Transverse colon (tissue), 4 donors: ENCODE measurements around the gene SMYD2. TPM values are rescaled to one million over a fixed set of nuclear protein-coding genes. Genes with fewer than 3 reads are reported as not detected.
"Not testable (repeated sequence)": the region's sequence is repeated elsewhere in the genome, so short reads cannot be mapped to it uniquely, and the experiment has no call there.

Experiments
- DNase-seq: peaks from one replicate; pipeline ENCODE4 v3.0.0-alpha.2; 2019
- H3K27ac ChIP-seq, 4 donors: fragments of 200-600 bp; sonication (generic); 2 replicates each; pipeline ENCODE4 v1.5.1; 2016 to 2018; ENCODE audit warnings: inconsistent platforms in 4 of 4
- H3K27me3 ChIP-seq: fragments of 200-600 bp; sonication (generic); 2 replicates; pipeline ENCODE4 v1.5.1; 2017; ENCODE audit warnings: inconsistent platforms
- H3K36me3 ChIP-seq, 4 donors: fragments of 200-600 bp; sonication (generic); 2 replicates each; pipeline ENCODE4 v1.5.1; 2017 to 2019; ENCODE audit warnings: inconsistent platforms in 4 of 4
- H3K4me1 ChIP-seq, 4 donors: fragments of 200-600 bp; sonication (generic); 2 replicates each; pipeline ENCODE4 v1.5.1; 2017 to 2020; ENCODE audit warnings: inconsistent platforms in 4 of 4
- H3K4me3 ChIP-seq, 4 donors: fragments of 200-600 bp; sonication (generic); 1 replicate in 1 of 4; 2 replicates in 3 of 4; pipeline versions ENCODE4 v1.5.1 to v1.6.1; 2017 to 2019; ENCODE audit warnings: inconsistent platforms in 4 of 4
- H3K9me3 ChIP-seq, 2 donors: fragments of 200-600 bp; sonication (generic); 2 replicates each; pipeline ENCODE4 v1.5.1; 2017 to 2019; ENCODE audit warnings: inconsistent platforms in 2 of 2
- CTCF ChIP-seq, 5 experiments: fragments of 200-600 bp in 3 of 5; fragments of 450-650 bp in 2 of 5; sonication (generic) in 3 of 5; IDR thresholded peaks; 1 replicate in 2 of 5; 2 replicates in 3 of 5; pipeline ENCODE4 v1.5.1; 2016 to 2017; ENCODE audit warnings: antibody characterized with exemption in 5 of 5, inconsistent platforms in 3 of 5, mild to moderate bottlenecking in 2 of 5, moderate library complexity in 1 of 5
- EP300 ChIP-seq: sonication (generic); formaldehyde crosslinking; IDR thresholded peaks from one replicate; pipeline ENCODE4 v1.6.1; 2017; ENCODE audit warnings: antibody characterized with exemption, low read depth
- POLR2A ChIP-seq: fragments of 450-650 bp; IDR thresholded peaks from one replicate; pipeline ENCODE4 v1.6.1; 2016; ENCODE audit warnings: antibody characterized with exemption, mild to moderate bottlenecking, moderate library complexity
- POLR2AphosphoS5 ChIP-seq, 3 donors: sonication (generic); formaldehyde crosslinking; IDR thresholded peaks; one replicate each; pipeline ENCODE4 v1.6.1; 2016; ENCODE audit warnings: antibody characterized with exemption in 3 of 3
- WGBS, 2 donors: methylation state at CpG; one replicate each; pipeline ENCODE4 v1.1.5; 2018; ENCODE audit warnings: low coverage in 1 of 2; 5-methylcytosine and 5-hydroxymethylcytosine counted together
- in situ Hi-C, 4 donors: fragments of 200-750 bp; cut with MboI; loops; one replicate each; pipeline versions ENCODE4 v1.15.0 to v1.15.1; 2017; ENCODE audit warnings: low sequenced_read_pairs in 3 of 4, low pct_ligation_motif_present in 1 of 4, low pct_unique_long_range_greater_than_20kb in 1 of 4
- intact Hi-C: fragments of 100-400 bp; cut with DNase I; formaldehyde crosslinking; loops from one replicate; pipeline ENCODE4 v1.15.1; 2023; ENCODE audit warnings: low total_unique reads
- total RNA-seq, 4 donors: library from RNA; depleted of rRNA; stranded (reverse); fragments of >200 nt; gene quantifications; one replicate each; pipeline ENCODE4 v1.1.0, GENCODE V29; 2016

Gene SMYD2
- total RNA-seq, 4 donors from 2014 or later, result 8.6 to 21.8 (median 20.9) TPM

- in situ Hi-C loops (loop anchor here in 1 of 4 donors (25.0 kb wide), 1 partner anchor 316 kb away; no protein-coding TSS in a partner anchor), intact Hi-C loops (no loop called here)
- no peaks in the 10 kb centered on the region for H3K4me1 ChIP-seq
- H3K36me3 ChIP-seq, result no peaks in the 10 kb centered on the region
- H3K9me3 ChIP-seq, result no peaks in the 10 kb centered on the region
- WGBS, 2 donors, result 22 to 36% methylated on average over 2 to 3 of the region's 3 CpGs
- H3K27ac ChIP-seq, result no peak overlapping the region
- peaks cover 61% of the 10 kb centered on the region for H3K27me3 ChIP-seq
- TF ChIP-seq CTCF (IDR thresholded peaks at IDR 0.05) (no peak), POLR2A (no peak), POLR2AphosphoS5 (IDR thresholded peaks at IDR 0.05) (no peak), EP300 (no peak)
- H3K4me3 ChIP-seq, result no peak overlapping the region
- no peak for DNase-seq
Observed at GRCh38 chr1:214271174-214271858, 9.6 kb upstream of the SMYD2 start.

- H3K4me1 ChIP-seq, result no peaks in the 10 kb centered on the region
- intact Hi-C loops (no loop called here), in situ Hi-C loops (loop anchor here in 1 of 4 donors (25.0 kb wide), 1 partner anchor 315 kb away; no protein-coding TSS in a partner anchor)
Observed at GRCh38 chr1:214271995-214272731, 8.8 kb upstream of the SMYD2 start.

GRCh38 chr1:214272964-214273533, 7.9 kb upstream of the SMYD2 start:
- WGBS, 2 donors, result 64 to 83% methylated on average over 2 of the region's 2 CpGs
- TF ChIP-seq CTCF (IDR thresholded peaks at IDR 0.05) (no peak), EP300 (no peak), POLR2A (no peak), POLR2AphosphoS5 (IDR thresholded peaks at IDR 0.05) (no peak)
- in situ Hi-C loops, result loop anchor here in 1 of 4 donors (25.0 kb wide), 1 partner anchor 314 kb away; no protein-coding TSS in a partner anchor
- Histone ChIP-seq H3K4me3 (no peak overlapping the region), H3K27ac (no peak overlapping the region), H3K9me3 (no peaks in the 10 kb centered on the region), H3K36me3 (no peaks in the 10 kb centered on the region), H3K4me1 (no peaks in the 10 kb centered on the region), H3K27me3 (peaks cover 44% of the 10 kb centered on the region)
- intact Hi-C loops, result no loop called here
- DNase-seq, result no peak

More at GRCh38 chr1:214271995-214272731, 8.8 kb upstream of the SMYD2 start:
- Histone ChIP-seq H3K9me3 (no peaks in the 10 kb centered on the region), H3K27me3 (peaks cover 53% of the 10 kb centered on the region), H3K36me3 (no peaks in the 10 kb centered on the region), H3K27ac (no peak overlapping the region), H3K4me3 (no peak overlapping the region)
- DNase-seq, result no peak
- TF ChIP-seq CTCF (IDR thresholded peaks at IDR 0.05) (no peak), EP300 (no peak)
- WGBS, 2 donors, result 45 to 47% methylated on average over 4 of the region's 4 CpGs

- H3K4me1 ChIP-seq, DNase-seq, in situ Hi-C loops, intact Hi-C loops, H3K4me3 ChIP-seq, H3K36me3 ChIP-seq, H3K27ac ChIP-seq, H3K9me3 ChIP-seq: not testable (repeated sequence)
- H3K27me3 ChIP-seq, result peaks cover 17% of the 10 kb centered on the region
- 88 to 100% methylated on average over 1 to 4 of the region's 4 CpGs for WGBS, 2 donors
Observed at GRCh38 chr1:214275700-214276099, 5.3 kb upstream of the SMYD2 start.
